Cardiac septum (tissue), 1 donor: ENCODE measurements around the gene PLPP7. TPM values are rescaled to one million over a fixed set of nuclear protein-coding genes. Genes with fewer than 3 reads are reported as not detected.
"Not testable (repeated sequence)": the region's sequence is repeated elsewhere in the genome, so short reads cannot be mapped to it uniquely, and the experiment has no call there.

ENCODE experiments used
- DNase-seq: peaks from one replicate; pipeline ENCODE4 v3.0.0-alpha.2; 2020; ENCODE audit warnings: low spot score
- intact Hi-C: fragments of 100-400 bp; cut with DNase I; formaldehyde crosslinking; loops from one replicate; pipeline ENCODE4 v1.14.0; 2022
- total RNA-seq: library from RNA; stranded (reverse); fragmentation: NEBNext Ultra II Directional; extraction: Animal tissue kit (Norgen Biotek cat#: 25700); gene quantifications from one replicate; pipeline ENCODE4 v1.2.1, GENCODE V29; 2021
- donor health status: DM: no; HTN: no; CAD: no.

The PLPP7 gene
- total RNA-seq, 1 donor from 2014 or later = 78.7 TPM

DNA sequence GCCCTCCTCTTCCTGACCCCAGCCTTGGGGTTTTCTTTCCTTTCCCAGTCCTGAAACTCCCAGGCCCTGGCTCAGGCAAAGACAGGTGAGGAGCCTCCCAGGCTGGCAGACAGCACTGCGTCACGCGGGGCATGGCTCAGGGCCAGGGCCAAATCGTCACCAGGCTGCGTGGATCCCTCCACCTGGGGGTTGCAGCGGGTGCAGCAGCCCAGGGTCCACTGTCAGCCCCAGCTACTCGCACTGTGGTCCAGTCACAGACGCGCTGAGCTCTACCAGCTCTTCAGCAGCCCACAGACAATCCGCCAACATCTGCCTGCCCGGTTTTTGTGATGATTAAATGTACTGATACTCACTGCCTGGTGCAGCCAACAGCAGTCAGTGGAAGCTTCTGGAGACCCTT, 25.3 kb upstream of the PLPP7 start:
- DNase-seq = no peak
- intact Hi-C loops = no loop called here

DNA sequence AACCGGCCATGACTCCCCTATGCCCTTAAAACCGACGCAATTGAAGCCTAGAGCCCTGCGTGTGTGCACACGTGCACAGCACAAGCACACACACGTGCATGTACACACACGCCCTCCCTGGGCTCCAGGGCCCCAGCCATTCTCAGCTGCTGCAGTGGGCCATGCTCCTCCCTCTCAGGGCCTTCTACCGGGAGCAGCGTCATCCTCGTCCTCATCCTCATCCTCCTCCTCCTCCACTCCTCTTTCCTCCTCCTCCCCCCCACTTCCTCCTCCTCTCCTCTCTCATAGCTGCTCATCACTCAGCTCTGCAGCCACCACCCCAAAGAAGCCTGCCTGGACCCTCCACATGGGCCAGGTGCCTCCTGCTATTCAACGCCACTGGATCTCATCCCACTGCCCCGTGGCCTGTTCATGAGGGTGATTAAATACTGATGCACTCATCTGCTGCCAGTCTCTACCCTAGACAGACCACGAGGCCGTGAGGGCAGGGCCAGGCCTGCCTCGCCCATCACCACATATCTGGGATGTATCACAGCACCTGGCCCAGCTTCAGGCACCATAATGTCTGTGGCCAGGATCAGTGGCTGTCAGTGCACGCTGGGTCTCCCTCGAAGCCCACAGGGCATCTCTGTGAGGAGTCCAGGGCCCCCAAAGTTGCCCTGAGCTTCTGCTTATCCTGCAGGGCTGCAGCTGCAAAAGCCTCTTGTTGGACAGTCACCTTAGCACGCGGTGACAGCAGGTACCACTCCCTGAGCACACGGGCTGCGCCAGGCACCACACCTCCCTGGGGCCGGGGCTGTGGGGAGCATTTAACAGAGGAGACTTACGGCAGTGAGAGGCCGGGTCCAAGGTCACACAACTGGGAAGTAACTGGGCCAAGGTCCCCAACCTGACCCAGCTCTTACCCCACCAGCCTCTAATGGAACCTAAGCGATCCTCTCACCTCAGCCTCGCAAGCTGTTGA, 23.0 kb upstream of the PLPP7 start:
- DNase-seq = peak; percentile 53
- intact Hi-C loops = no loop called here

- DNase-seq = peak; percentile 93
- intact Hi-C loops = loop anchor here (10.0 kb wide), 2 partner anchors 64 to 124 kb away; partner anchors contain the start of gene PRRC2B
Observed at GRCh38 chr9:131270171-131271015, 19.1 kb upstream of the PLPP7 start.

DNA sequence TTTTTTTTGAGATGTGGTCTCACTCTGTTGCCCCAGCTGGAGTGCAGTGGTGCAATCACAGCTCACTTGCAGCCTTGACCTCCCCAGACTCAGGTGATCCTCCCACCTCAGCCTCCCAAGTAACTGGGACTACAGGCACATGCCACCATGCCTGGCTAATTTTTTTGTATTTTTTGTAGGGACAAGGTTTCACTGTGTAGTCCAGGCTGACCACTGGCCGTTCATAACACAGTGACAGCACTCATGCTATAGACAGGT, 18.6 kb upstream of the PLPP7 start:
- intact Hi-C loops = loop anchor here (10.0 kb wide), 2 partner anchors 64 to 124 kb away; partner anchors contain the start of gene PRRC2B

DNA sequence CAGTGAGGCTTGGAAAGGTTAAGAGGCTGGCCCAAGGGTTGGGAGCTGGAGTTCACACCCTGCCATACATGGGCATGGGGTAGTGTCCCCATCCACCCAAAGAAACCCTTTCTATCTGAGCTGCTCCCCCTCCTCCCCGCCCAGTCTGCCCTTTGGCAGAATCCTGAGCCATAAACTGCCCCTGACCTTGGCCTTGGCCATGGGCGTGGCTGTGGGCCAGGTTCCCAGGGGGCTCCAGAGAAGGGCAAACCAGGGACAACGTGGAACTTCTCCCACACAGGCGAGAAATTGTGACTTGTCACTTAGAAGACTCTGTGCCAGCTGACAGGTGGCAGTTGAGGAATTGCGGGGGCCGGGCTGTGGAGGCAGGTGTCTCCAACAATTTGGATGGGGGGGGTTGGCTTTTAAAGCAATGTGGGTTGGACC, 18.0 kb upstream of the PLPP7 start:
- intact Hi-C loops = loop anchor here (10.0 kb wide), 2 partner anchors 63 to 123 kb away; partner anchors contain the start of gene PRRC2B
- DNase-seq = no peak

More for the DNA sequence above, 18.6 kb upstream of the PLPP7 start:
- not testable (repeated sequence) for DNase-seq

- no peak for DNase-seq
- intact Hi-C loops = loop anchor here (10.0 kb wide), 2 partner anchors 63 to 123 kb away; partner anchors contain the start of gene PRRC2B
Observed at GRCh38 chr9:131272212-131272611, 17.3 kb upstream of the PLPP7 start.

DNA sequence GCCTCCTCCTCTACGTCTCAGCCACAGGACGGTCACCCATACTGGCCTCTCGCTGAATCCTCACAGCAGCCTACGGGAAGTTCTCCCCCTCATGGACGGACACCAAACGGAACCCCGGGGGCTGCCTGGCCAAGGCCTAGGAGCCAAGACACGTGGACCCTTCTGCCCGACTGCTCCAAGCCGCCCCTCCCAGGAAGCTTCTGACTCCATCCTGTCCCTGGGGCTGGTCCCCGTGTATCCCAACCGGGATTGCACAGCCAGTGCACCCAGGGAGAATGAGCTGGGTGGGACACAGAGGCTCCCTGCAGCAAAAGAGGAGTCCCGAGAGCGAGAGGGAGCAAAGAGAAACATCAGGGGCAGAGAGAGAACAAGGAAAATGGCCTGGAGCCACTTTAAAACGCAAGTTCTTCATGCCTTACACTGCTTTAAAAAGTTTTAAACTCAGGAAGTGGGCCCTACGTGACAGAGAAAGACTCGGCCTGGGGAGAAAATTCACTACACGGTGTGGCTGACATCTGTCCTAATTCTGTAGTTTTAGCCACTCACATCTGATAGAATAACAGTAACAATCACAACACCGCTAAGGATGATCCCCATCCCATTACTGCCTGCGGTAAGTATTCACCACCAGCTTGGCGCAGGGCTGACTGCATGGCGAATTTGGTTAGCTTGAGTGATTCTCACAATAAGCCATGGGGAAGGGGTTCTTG, 16.2 kb upstream of the PLPP7 start:
- DNase-seq = no peak
- intact Hi-C loops = loop anchor here (10.0 kb wide), 2 partner anchors 62 to 122 kb away; partner anchors contain the start of gene PRRC2B

DNA sequence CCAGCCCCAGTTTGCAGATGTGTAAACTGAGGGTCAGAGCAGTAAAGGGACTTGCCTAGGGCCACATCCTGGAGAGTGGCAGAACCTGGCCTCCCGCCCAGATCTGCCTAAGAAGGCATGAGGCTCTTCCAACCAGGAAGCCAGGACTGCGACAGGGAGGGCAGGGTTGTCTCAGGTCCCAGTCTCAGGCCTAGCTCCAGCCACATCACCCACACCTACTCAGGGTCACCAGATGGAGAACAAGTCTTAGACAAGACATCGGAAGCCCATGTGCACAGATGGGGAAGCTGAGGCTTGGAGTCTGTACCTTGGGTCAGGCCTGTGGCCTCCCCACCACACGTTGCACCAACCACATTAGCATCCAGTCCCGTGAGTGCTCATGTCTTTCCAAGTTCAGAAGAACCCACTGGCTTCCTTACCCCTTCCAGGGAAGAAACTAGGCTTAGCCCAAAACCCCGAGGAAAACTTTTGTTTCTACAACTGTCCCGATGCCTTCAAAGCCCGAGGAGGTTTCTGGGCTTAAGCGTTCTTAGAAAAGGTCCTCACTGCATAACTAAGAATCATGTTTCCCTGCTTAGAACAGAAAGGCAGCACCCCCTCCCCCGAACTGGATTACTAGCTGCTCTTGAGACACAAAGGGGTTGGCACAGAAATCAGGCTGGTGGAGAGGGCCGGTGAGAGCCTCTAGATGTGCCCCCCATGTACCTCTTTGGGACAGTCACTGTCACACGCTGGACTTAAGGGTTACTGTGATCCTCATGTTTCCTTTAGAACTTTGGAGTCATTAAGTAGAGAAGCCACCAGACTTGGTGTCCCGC, 15.5 kb upstream of the PLPP7 start:
- intact Hi-C loops = loop anchor here (2.0 to 10.0 kb wide), 3 partner anchors 37 to 121 kb away; partner anchors contain the start of gene PRRC2B
- no peak for DNase-seq

GRCh38 chr9:131274674-131275331, 14.7 kb upstream of the PLPP7 start:
- DNase-seq = peak; percentile 92
- intact Hi-C loops = loop anchor here (2.0 to 10.0 kb wide), 4 partner anchors 38 to 120 kb away; partner anchors contain the start of gene PRRC2B

- DNase-seq = no peak
- intact Hi-C loops = loop anchor here (2.0 to 10.0 kb wide), 4 partner anchors 39 to 119 kb away; partner anchors contain the start of gene PRRC2B
Observed at GRCh38 chr9:131275332-131276093, 14.0 kb upstream of the PLPP7 start.

DNA sequence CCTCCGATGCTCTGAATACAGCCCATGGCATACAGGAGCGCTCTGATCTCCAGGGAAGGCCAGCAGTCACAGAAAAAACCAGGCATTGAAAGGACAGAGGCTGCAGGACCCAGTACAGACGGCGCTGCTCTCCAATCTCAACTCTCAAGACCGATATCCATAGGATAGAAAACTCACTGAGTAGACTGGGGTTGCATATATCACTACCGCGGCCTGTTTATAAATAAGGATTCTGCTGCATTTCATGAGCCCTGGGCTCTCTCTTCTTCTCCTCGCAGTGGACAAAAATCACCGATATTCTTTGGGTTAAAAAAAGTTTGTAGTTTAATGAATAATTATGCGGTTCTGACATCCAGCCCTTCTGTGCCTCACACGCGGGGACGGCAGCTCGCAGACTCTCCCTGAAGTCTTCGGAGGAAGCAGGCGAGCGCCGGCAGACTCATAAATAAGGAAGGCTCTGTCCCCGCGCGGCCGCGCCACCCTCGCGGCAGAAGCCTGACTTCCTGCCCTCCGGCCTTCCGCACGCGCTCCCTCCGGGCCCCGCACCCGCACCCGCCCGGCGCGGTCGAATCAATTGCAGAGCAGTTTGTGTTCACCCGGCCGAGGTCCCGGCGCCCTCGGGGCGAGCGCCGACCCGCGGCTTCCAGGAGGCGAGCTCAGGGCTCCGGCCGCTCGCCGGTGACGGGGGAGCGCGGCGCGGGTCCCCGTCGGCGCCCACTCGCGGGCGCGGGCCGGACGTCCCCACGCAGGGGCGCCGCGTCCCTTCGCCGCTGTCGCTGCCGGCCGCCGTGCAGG, 13.2 kb upstream of the PLPP7 start, which contains the start of gene FAM78A:
FAM78A (minus strand) TSS at position 417 of the 795 bp plus-strand sequence; CDS start at position 86, 331 bp downstream.
- intact Hi-C loops = loop anchor here (5.0 to 10.0 kb wide), 3 partner anchors 59 to 119 kb away; partner anchors contain the start of gene PRRC2B
- peak; percentile 93 for DNase-seq

DNA sequence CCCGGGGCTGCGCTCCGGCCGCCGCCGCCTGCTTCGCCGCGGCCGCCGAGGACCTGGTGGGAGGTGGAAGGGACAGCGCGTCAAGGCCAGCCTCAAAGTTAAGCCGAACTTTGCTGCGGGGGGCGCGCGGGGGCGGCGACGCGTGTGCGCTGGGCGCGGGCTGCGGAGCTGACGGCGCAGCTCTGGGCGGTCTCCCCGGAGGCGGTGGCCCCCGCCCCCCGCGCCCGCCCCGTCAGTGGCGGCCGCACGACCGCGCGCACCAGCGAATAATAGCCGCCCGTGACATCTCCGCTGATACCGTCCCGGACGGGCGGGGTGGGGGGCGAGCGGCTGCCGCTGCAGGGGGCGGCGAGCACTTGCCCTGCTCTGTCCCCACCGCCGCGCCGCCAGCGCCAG, 12.6 kb upstream of the PLPP7 start:
- intact Hi-C loops = loop anchor here (5.0 to 10.0 kb wide), 3 partner anchors 58 to 118 kb away; partner anchors contain the start of gene PRRC2B
- DNase-seq = no peak

DNA sequence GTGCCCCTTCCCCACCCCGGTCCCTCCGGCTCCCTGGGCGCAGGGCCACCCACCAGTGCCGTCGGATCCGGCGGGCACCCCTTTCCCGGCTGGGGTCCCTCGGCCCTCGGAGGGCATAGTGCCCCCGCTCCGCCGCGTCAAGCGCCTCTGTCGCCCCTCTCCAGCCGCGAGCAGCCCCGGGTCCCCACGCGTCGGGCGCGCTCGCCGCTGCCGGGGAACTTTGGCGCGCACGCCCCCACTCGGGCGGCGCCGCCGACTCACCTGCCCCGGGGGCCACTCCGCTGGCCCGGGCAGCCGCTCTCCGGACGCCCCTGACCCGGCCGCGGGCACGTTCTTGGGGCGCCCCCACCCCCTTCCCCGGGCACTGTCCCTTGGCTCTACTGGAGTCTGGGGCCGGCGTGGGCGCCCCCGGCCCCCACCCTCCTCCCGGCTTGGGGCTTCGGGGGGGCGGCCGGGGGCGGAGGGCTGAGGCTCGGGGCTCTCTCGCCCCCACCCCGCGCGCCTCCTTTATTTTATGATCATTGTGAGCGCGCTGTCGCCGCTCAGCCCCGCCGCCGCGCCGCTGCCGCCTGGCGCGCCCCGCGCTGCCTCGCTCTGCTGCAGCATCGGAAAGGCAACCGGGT, 12.1 kb upstream of the PLPP7 start:
- DNase-seq = no peak
- intact Hi-C loops = loop anchor here (5.0 to 10.0 kb wide), 3 partner anchors 57 to 117 kb away; partner anchors contain the start of gene PRRC2B

GRCh38 chr9:131277910-131278701, 11.4 kb upstream of the PLPP7 start:
- peak; percentile 92 for DNase-seq
- intact Hi-C loops = loop anchor here (5.0 to 10.0 kb wide), 3 partner anchors 57 to 117 kb away; partner anchors contain the start of gene PRRC2B

- DNase-seq = peak; percentile 61
- intact Hi-C loops = loop anchor here (5.0 to 10.0 kb wide), 3 partner anchors 56 to 116 kb away; partner anchors contain the start of gene PRRC2B
Observed at GRCh38 chr9:131278702-131279111, 10.8 kb upstream of the PLPP7 start.
